Endothelial cell of umbilical vein (primary cell): ENCODE measurements around the gene SLC20A1. TPM values are rescaled to one million over a fixed set of nuclear protein-coding genes. Genes with fewer than 3 reads are reported as not detected.
A peak's percentile ranks its signal among the peaks of the same experiment; 100 is the strongest.

Experiments used
- BruUV-seq: library from RNA; stranded (reverse); fragments of 400-500 nt; replicated peaks from 2 replicates; lab custom pipeline; 2021; lab: Mats Ljungman, UMichigan
- CTCF ChIA-PET: fragments of 300-600, 350-600 bp; sonication (Branson Sonifier 250); formaldehyde crosslinking; loops from one replicate; lab custom pipeline; 2021; ENCODE audit warnings: antibody characterized with exemption, inconsistent platforms; lab: Charles Lee
- POLR2A ChIA-PET: fragments of 300-600, 350-600 bp; sonication (Branson Sonifier 250); formaldehyde crosslinking; loops from one replicate; lab custom pipeline; 2021; ENCODE audit warnings: antibody characterized with exemption, inconsistent platforms; lab: Charles Lee
- DNase-seq: peaks from one replicate; pipeline ENCODE4 v3.0.0-alpha.2; 2011; ENCODE audit warnings: low read depth, low spot score
- FAIRE-seq: peaks from 2 replicates; lab custom pipeline; 2011; peaks lifted over from hg19 to GRCh38; lab: Jason Lieb, UNC
- H2AFZ ChIP-seq: 2 replicates; pipeline ENCODE4 v1.6.0; 2012; ENCODE audit warnings: low read depth, low read length, control low read depth, inconsistent platforms
- H3K27ac ChIP-seq: 2 replicates; pipeline ENCODE4 v1.5.1; 2011; ENCODE audit warnings: low read depth, mild to moderate bottlenecking, control low read depth, low read length, moderate library complexity; ENCODE audit not compliant: insufficient read depth
- H3K27me3 ChIP-seq, 2 experiments: 2 replicates each; pipeline versions ENCODE4 v1.6.0 to v1.6.1; 2011; ENCODE audit warnings: low read length in 2 of 2, mixed read lengths in 1 of 2; ENCODE audit not compliant: control insufficient read depth in 2 of 2, insufficient read depth in 2 of 2
- H3K36me3 ChIP-seq, 2 experiments: 2 replicates in 1 of 2; 3 replicates in 1 of 2; pipeline ENCODE4 v1.5.1; 2011; ENCODE audit warnings: low read length in 2 of 2, mild to moderate bottlenecking in 1 of 2, moderate library complexity in 1 of 2; ENCODE audit not compliant: control insufficient read depth in 2 of 2, insufficient read depth in 2 of 2; ENCODE audit errors: extremely low read depth in 1 of 2
- H3K4me1 ChIP-seq: 3 replicates; pipeline ENCODE4 v1.5.1; 2011; ENCODE audit warnings: mild to moderate bottlenecking, low read length; ENCODE audit not compliant: control insufficient read depth, insufficient read depth; ENCODE audit errors: extremely low read depth
- H3K4me2 ChIP-seq: 2 replicates; pipeline ENCODE4 v1.6.1; 2011; ENCODE audit warnings: low read length, control low read depth, mixed read lengths; ENCODE audit not compliant: insufficient read depth
- H3K4me3 ChIP-seq, 3 experiments: fragments of 200-600 bp in 1 of 3; sonication (generic), shearing (Covaris generic) in 1 of 3; replicated peaks in 1 of 3; 2 replicates each; pipeline ENCODE4 v1.5.1; 2011 to 2016; ENCODE audit warnings: control low read depth in 3 of 3, low read length in 3 of 3, mild to moderate bottlenecking in 2 of 3, inconsistent platforms in 1 of 3, low read depth in 1 of 3, moderate library complexity in 1 of 3; ENCODE audit not compliant: insufficient read depth in 1 of 3
- H3K79me2 ChIP-seq: 2 replicates; pipeline ENCODE4 v1.6.0; 2012; ENCODE audit warnings: low read length, inconsistent platforms; ENCODE audit not compliant: control insufficient read depth, insufficient read depth
- H3K9ac ChIP-seq: replicated peaks from 2 replicates; pipeline ENCODE3; 2011; ENCODE audit warnings: low read length, control low read depth; ENCODE audit not compliant: insufficient read depth; ENCODE audit errors: extremely low read depth
- H3K9me1 ChIP-seq: replicated peaks from 3 replicates; pipeline ENCODE4 v1.6.0; 2011; ENCODE audit warnings: mild to moderate bottlenecking, low read length; ENCODE audit not compliant: control insufficient read depth, insufficient read depth; ENCODE audit errors: extremely low read depth
- H3K9me3 ChIP-seq: replicated peaks from 2 replicates; pipeline ENCODE4 v1.5.1; 2012; ENCODE audit warnings: low read length, inconsistent platforms; ENCODE audit not compliant: control insufficient read depth, insufficient read depth
- H4K20me1 ChIP-seq: replicated peaks from 2 replicates; pipeline ENCODE3; 2011; ENCODE audit warnings: mild to moderate bottlenecking, low read length; ENCODE audit not compliant: control insufficient read depth, insufficient read depth; ENCODE audit errors: extremely low read depth
- EZH2 ChIP-seq: IDR thresholded peaks from 2 replicates; pipeline ENCODE4 v1.6.1; 2012; ENCODE audit warnings: borderline replicate concordance, low read depth, mild to moderate bottlenecking, moderate library complexity, low read length, inconsistent platforms; ENCODE audit not compliant: severe bottlenecking
- FOS ChIP-seq: IDR thresholded peaks from 2 replicates; pipeline ENCODE4 v1.6.1; 2011; ENCODE audit warnings: mild to moderate bottlenecking, low read length, moderate library complexity, borderline replicate concordance; ENCODE audit not compliant: insufficient read depth
- GATA2 ChIP-seq: IDR thresholded peaks from 2 replicates; pipeline ENCODE4 v1.7.0; 2011; ENCODE audit warnings: low read depth, mild to moderate bottlenecking, moderate library complexity, mixed read lengths, low read length; ENCODE audit not compliant: insufficient read length, insufficient read depth
- JUN ChIP-seq: IDR thresholded peaks from 2 replicates; pipeline ENCODE4 v1.6.1; 2011; ENCODE audit warnings: borderline replicate concordance, low read depth; ENCODE audit not compliant: insufficient read length, insufficient read depth
- MYC ChIP-seq: IDR thresholded peaks from one replicate; pipeline ENCODE4 v1.6.1; 2011; ENCODE audit warnings: mild to moderate bottlenecking, low read depth, low read length
- POLR2A ChIP-seq: IDR thresholded peaks from 2 replicates; pipeline ENCODE4 v1.6.1; 2012; ENCODE audit warnings: low read depth, mild to moderate bottlenecking, control low read depth, low read length
- POLR2AphosphoS5 ChIP-seq: IDR thresholded peaks from 2 replicates; pipeline ENCODE4 v1.6.1; 2012; ENCODE audit warnings: low read depth, mild to moderate bottlenecking, control low read depth, low read length, moderate library complexity; ENCODE audit not compliant: insufficient read depth
- dilution Hi-C: fragments of 300-500 bp; cut with MboI; formaldehyde crosslinking; loops from one replicate; pipeline ENCODE4 v1.15.0; 2019; ENCODE audit warnings: low sequenced_read_pairs; ENCODE audit not compliant: extremely low pct_ligation_motif_present
- intact Hi-C: fragments of 100-400 bp; cut with micrococcal nuclease; formaldehyde crosslinking; loops from one replicate; pipeline ENCODE4 v1.10.0; 2022
- polyA plus RNA-seq, 4 experiments: library from polyadenylated mRNA; depleted of rRNA in 3 of 4; stranded (reverse) in 3 of 4; unstranded in 1 of 4; fragments of >200 nt; gene quantifications; 2 replicates each; pipeline versions ENCODE4 v1.2.1 to v1.2.3, GENCODE V29; 2011 to 2012; ENCODE audit warnings: missing spikeins in 1 of 4
- total RNA-seq: library from RNA; stranded (reverse); gene quantifications from 2 replicates; pipeline ENCODE4 v1.2.3, GENCODE V29; 2021
- TF ChIP-seq, protein P1 (sequence below): IDR thresholded peaks from 2 replicates; pipeline ENCODE4 v1.6.1; 2011; ENCODE audit not compliant: insufficient read depth, insufficient read length
- TF ChIP-seq, protein P2 (sequence below), 2 donors: IDR thresholded peaks; 1 replicate in 1 of 2; 2 replicates in 1 of 2; pipeline ENCODE4 v1.5.1; 2011; ENCODE audit warnings: low read length in 2 of 2, mild to moderate bottlenecking in 2 of 2, moderate library complexity in 2 of 2, control low read depth in 1 of 2, inconsistent platforms in 1 of 2, low read depth in 1 of 2; ENCODE audit not compliant: insufficient read depth in 1 of 2; ENCODE audit errors: extremely low read depth in 1 of 2

SLC20A1 gene
- total and polyA plus RNA-seq, 2 donors (not counting 3 experiments of a cell fraction or from before 2014, with no cell fraction given) = 52.7 to 149 TPM

DNA sequence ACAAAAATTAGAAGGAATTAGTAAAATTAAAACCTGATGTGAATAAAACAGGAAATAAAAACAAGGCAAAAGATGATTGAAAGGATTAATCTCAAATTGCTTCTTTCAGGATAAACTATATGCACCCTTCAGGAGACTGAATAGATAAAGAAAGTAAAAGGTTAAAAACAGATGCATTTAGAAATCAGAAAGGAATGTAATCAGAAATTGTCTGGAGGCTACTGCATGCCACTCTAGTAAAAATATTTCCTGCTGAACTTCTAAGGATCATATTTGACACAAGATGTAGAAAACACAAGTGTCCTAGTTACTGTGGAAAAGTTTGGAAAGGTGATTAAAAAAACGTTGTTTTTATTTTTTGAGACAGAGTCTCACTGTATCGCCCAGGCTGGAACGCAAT, 45.1 kb upstream of the SLC20A1 start:
- Histone ChIP-seq H3K9me3 (no peaks in the 10 kb centered on the region), H3K4me2 (no peak overlapping the region), H3K27me3 (no peaks in the 10 kb centered on the region), H3K9ac (no peak overlapping the region), H3K9me1 (no peaks in the 10 kb centered on the region), H3K4me3 (no peak overlapping the region), H3K79me2 (no peaks in the 10 kb centered on the region), H2AFZ (no peak overlapping the region), H3K4me1 (peaks cover 2% of the 10 kb centered on the region), H3K27ac (no peak overlapping the region), H4K20me1 (no peaks in the 10 kb centered on the region), H3K36me3 (no peaks in the 10 kb centered on the region)
- dilution Hi-C loops = no loop called here
- POLR2A ChIA-PET = no interaction called here
- no TSS peak for BruUV-seq
- intact Hi-C loops = loop anchor here (1.0 to 5.0 kb wide), 6 partner anchors 26 to 357 kb away; partner anchors contain the start of gene SLC20A1
- FAIRE-seq (peak; percentile 60), DNase-seq (no peak)
- CTCF ChIA-PET = interaction anchor here (0.7 to 9.9 kb wide), 26 partner anchors 11 to 358 kb away, joined by 3 to 207 read pairs (median 5); partner anchors contain the start of gene SLC20A1
- no peak for TF ChIP-seq FOS
- no peak for TF ChIP-seq EZH2

DNA sequence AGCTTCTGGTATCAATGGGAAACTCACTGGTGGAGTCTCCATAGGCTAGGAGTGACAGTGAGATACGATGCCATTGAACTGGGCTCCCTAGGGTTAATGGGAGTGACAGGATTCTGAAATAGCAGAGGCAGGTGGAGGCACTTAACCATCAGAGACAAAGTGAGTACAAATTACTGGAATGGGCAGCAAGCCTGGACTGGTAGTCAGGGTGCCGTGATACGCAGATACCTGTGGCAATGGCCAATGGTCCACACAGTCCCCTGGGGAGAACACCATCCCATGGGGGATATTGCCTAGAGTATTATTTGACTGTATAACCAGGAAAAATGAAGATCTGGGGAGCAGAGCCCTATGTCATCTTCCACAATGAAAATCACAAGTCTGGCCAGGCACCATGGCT, 44.0 kb upstream of the SLC20A1 start:
- FAIRE-seq (no peak), DNase-seq (no peak)
- H3K9ac ChIP-seq = no peak overlapping the region
- CTCF ChIA-PET = interaction anchor here (1.1 to 9.9 kb wide), 6 partner anchors 25 to 340 kb away, joined by 5 to 207 read pairs (median 20); partner anchors contain the start of gene SLC20A1
- no peaks in the 10 kb centered on the region for H3K27me3 ChIP-seq
- H3K27ac ChIP-seq = no peak overlapping the region
- no peaks in the 10 kb centered on the region for H3K9me3 ChIP-seq
- no peak overlapping the region for H2AFZ ChIP-seq
- H3K4me2 ChIP-seq = no peak overlapping the region
- no peaks in the 10 kb centered on the region for H3K79me2 ChIP-seq
- BruUV-seq = no TSS peak
- peaks cover 2% of the 10 kb centered on the region for H3K4me1 ChIP-seq
- dilution Hi-C loops (no loop called here), intact Hi-C loops (loop anchor here (2.0 to 5.0 kb wide), 2 partner anchors 339 to 356 kb away; no protein-coding TSS in a partner anchor)
- H3K9me1 ChIP-seq = no peaks in the 10 kb centered on the region
- no peaks in the 10 kb centered on the region for H4K20me1 ChIP-seq
- H3K36me3 ChIP-seq = no peaks in the 10 kb centered on the region
- no peak for TF ChIP-seq JUN
- no peak for TF ChIP-seq POLR2AphosphoS5
- TF ChIP-seq FOS = no peak
- TF ChIP-seq, protein P1, sequence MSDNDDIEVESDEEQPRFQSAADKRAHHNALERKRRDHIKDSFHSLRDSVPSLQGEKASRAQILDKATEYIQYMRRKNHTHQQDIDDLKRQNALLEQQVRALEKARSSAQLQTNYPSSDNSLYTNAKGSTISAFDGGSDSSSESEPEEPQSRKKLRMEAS = no peak
- TF ChIP-seq GATA2 = no peak
- no peak for TF ChIP-seq MYC
- TF ChIP-seq POLR2A = no peak
- TF ChIP-seq, protein P2, sequence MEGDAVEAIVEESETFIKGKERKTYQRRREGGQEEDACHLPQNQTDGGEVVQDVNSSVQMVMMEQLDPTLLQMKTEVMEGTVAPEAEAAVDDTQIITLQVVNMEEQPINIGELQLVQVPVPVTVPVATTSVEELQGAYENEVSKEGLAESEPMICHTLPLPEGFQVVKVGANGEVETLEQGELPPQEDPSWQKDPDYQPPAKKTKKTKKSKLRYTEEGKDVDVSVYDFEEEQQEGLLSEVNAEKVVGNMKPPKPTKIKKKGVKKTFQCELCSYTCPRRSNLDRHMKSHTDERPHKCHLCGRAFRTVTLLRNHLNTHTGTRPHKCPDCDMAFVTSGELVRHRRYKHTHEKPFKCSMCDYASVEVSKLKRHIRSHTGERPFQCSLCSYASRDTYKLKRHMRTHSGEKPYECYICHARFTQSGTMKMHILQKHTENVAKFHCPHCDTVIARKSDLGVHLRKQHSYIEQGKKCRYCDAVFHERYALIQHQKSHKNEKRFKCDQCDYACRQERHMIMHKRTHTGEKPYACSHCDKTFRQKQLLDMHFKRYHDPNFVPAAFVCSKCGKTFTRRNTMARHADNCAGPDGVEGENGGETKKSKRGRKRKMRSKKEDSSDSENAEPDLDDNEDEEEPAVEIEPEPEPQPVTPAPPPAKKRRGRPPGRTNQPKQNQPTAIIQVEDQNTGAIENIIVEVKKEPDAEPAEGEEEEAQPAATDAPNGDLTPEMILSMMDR (IDR thresholded peaks at IDR 0.05; ENCODE audit: extremely low read depth in 1 of 2, insufficient read depth in 1 of 2, low read depth in 1 of 2, low read length in 2 of 2) = no peak
- TF ChIP-seq EZH2 = no peak
- POLR2A ChIA-PET = no interaction called here
- H3K4me3 ChIP-seq = no peak overlapping the region
